GM04503 (cell line): ENCODE data around the gene DYNLT4.

Experiments used
- DNase-seq: peaks from one replicate; pipeline ENCODE4 v3.0.0-alpha.2; 2012; ENCODE audit warnings: low read depth

The DYNLT4 gene

GRCh38 chr1:44757420-44757819 is 49.7 kb downstream of the DYNLT4 start:
- DNase-seq = no peak
